GM12878 (cell line): Measurements from ENCODE around the gene RHBG. TPM values are rescaled to one million over a fixed set of nuclear protein-coding genes. Genes with fewer than 3 reads are reported as not detected.
A peak's percentile ranks its signal among the peaks of the same experiment; 100 is the strongest.
"Not testable (repeated sequence)": the region's sequence is repeated elsewhere in the genome, so short reads cannot be mapped to it uniquely, and the experiment has no call there.

Experiments used
- ATAC-seq: fragments of 200-7000 bp; cut with Tn5 transposase; 3 replicates; pipeline ENCODE4 v1.9.1; 2020; ENCODE audit warnings: mild to moderate bottlenecking, moderate library complexity
- BruUV-seq: library from RNA; stranded (reverse); fragments of 400-500 nt; replicated peaks from 2 replicates; lab custom pipeline; 2021; lab: Mats Ljungman, UMichigan
- CTCF ChIA-PET: fragments of 300-600 bp; sonication (Branson Sonifier 250); formaldehyde crosslinking; extraction: SDS; loops from one replicate; lab custom pipeline; 2021; ENCODE audit warnings: inconsistent platforms; lab: Yijun Ruan, JAX
- POLR2A ChIA-PET: fragments of 350-600 bp; formaldehyde crosslinking; extraction: SDS; loops from one replicate; lab custom pipeline; 2021; ENCODE audit warnings: inconsistent platforms; lab: Charles Lee
- RAD21 ChIA-PET: fragments of 300-600 bp; sonication (Branson Sonifier 250); formaldehyde crosslinking; loops from one replicate; lab custom pipeline; 2023; ENCODE audit warnings: antibody characterized with exemption; ENCODE audit not compliant: unreplicated experiment; lab: Charles Lee
- SMC1A ChIA-PET: fragments of 300-600 bp; sonication (Branson Sonifier 250); formaldehyde crosslinking; loops from one replicate; lab custom pipeline; 2023; ENCODE audit not compliant: unreplicated experiment, uncharacterized antibody; lab: Charles Lee
- DNase-seq: peaks from one replicate; pipeline ENCODE4 v3.0.0-alpha.2; 2011; ENCODE audit warnings: low read depth, low spot score
- FAIRE-seq: peaks from 3 replicates; lab custom pipeline; 2011; peaks lifted over from hg19 to GRCh38; lab: Jason Lieb, UNC
- H2AFZ ChIP-seq: 2 replicates; pipeline ENCODE4 v1.6.0; 2011; ENCODE audit warnings: low read depth, low read length, control low read depth; ENCODE audit not compliant: control insufficient read depth
- H3K27ac ChIP-seq: 2 replicates; pipeline ENCODE4 v1.5.1; 2011; ENCODE audit warnings: control low read depth; ENCODE audit not compliant: control insufficient read depth, insufficient read depth
- H3K27me3 ChIP-seq, 2 experiments: replicated peaks in 1 of 2; 2 replicates each; pipeline versions ENCODE4 v1.6.0 to v1.6.1; 2011; ENCODE audit warnings: low read length in 1 of 2; ENCODE audit not compliant: control insufficient read depth in 2 of 2, insufficient read depth in 2 of 2
- H3K36me3 ChIP-seq, 2 experiments: 2 replicates each; pipeline ENCODE4 v1.5.1; 2011; ENCODE audit warnings: low read length in 1 of 2; ENCODE audit not compliant: control insufficient read depth in 2 of 2, insufficient read depth in 2 of 2
- H3K4me1 ChIP-seq: 2 replicates; pipeline ENCODE4 v1.6.1; 2011; ENCODE audit warnings: mild to moderate bottlenecking, low read length, moderate library complexity, mixed read lengths; ENCODE audit not compliant: control insufficient read depth, insufficient read depth
- H3K4me2 ChIP-seq: 2 replicates; pipeline ENCODE4 v1.6.0; 2011; ENCODE audit warnings: control low read depth; ENCODE audit not compliant: control insufficient read depth, insufficient read depth
- H3K4me3 ChIP-seq: fragments of 200-600 bp; sonication (generic); 2 replicates; pipeline ENCODE4 v1.5.1; 2016
- H3K79me2 ChIP-seq: 2 replicates; pipeline ENCODE4 v1.6.0; 2011; ENCODE audit warnings: low read length; ENCODE audit not compliant: control insufficient read depth, insufficient read depth
- H3K9ac ChIP-seq: 2 replicates; pipeline ENCODE4 v1.8.0; 2011; ENCODE audit warnings: low read length, control low read depth, mixed read lengths; ENCODE audit not compliant: control insufficient read depth, insufficient read depth
- H3K9me3 ChIP-seq: replicated peaks from 3 replicates; pipeline ENCODE4 v1.5.1; 2011; ENCODE audit warnings: mild to moderate bottlenecking, low read length; ENCODE audit not compliant: control insufficient read depth, insufficient read depth
- H4K20me1 ChIP-seq: 2 replicates; pipeline ENCODE4 v1.6.0; 2011; ENCODE audit not compliant: control insufficient read depth, insufficient read depth
- CTCF ChIP-seq, 3 experiments: IDR thresholded peaks in 2 of 3; conservative IDR thresholded peaks in 1 of 3; 2 replicates each; pipeline ENCODE4 v1.5.1; 2011; ENCODE audit warnings: low read depth in 3 of 3, low read length in 3 of 3, mild to moderate bottlenecking in 3 of 3, control low read depth in 2 of 3, moderate library complexity in 2 of 3, inconsistent platforms in 1 of 3, mixed read lengths in 1 of 3; ENCODE audit not compliant: control insufficient read depth in 2 of 3, insufficient read depth in 1 of 3; ENCODE audit errors: extremely low read depth in 1 of 3
- PML ChIP-seq: IDR thresholded peaks from 2 replicates; pipeline ENCODE4 v1.6.1; 2012; ENCODE audit warnings: low read length, inconsistent platforms
- WGBS: methylation state at CpG from one replicate; pipeline ENCODE4 v1.1.6; 2016; ENCODE audit warnings: low lambda C conversion rate; ENCODE audit not compliant: insufficient replicate concordance, insufficient coverage; ENCODE audit errors: missing lambda C conversion rate; 5-methylcytosine and 5-hydroxymethylcytosine counted together
- in situ Hi-C: fragments of 300-500 bp; cut with MboI; formaldehyde crosslinking; loops from 9 replicates; pipeline ENCODE4 v1.14.3; 2018; ENCODE audit warnings: mixed read lengths
- intact Hi-C: fragments of 100-400 bp; cut with micrococcal nuclease; formaldehyde crosslinking; loops from one replicate; pipeline ENCODE4 v1.14.2; 2022; ENCODE audit not compliant: unreplicated experiment
- polyA plus RNA-seq, 11 experiments: library from polyadenylated mRNA; depleted of rRNA in 4 of 11; unstranded in 6 of 11; stranded (reverse) in 5 of 11; fragments of >200 nt; fragmentation: Nextera tagmentation in 4 of 11; fragmentation: Illumina TruSeq in 1 of 11; extraction: Ambion mirVana in 4 of 11; extraction: Trizol in 1 of 11; gene quantifications; 1 replicate in 1 of 11; 2 replicates in 10 of 11; pipeline versions ENCODE4 v1.2.1 to v1.2.3, GENCODE V29; 2011 to 2016; ENCODE audit warnings: inconsistent platforms in 2 of 11, missing spikeins in 2 of 11, low read depth in 1 of 11
- total RNA-seq, 4 experiments: library from RNA; depleted of rRNA in 3 of 4; stranded (reverse); fragments of >200 nt in 3 of 4; fragmentation: Illumina TruSeq in 1 of 4; extraction: Trizol in 1 of 4; gene quantifications; 2 replicates each; pipeline versions ENCODE4 v1.2.1 to v1.2.3, GENCODE V29; 2013 to 2021

Gene RHBG
- total and polyA plus RNA-seq, 10 of the 15 experiments (the other 5 are each of a cell fraction or from before 2014, with no cell fraction given): not detected

- H2AFZ ChIP-seq, DNase-seq, BruUV-seq, RAD21 ChIA-PET, H3K9me3 ChIP-seq, H4K20me1 ChIP-seq, FAIRE-seq, POLR2A ChIA-PET, H3K27me3 ChIP-seq, in situ Hi-C loops, ATAC-seq, H3K9ac ChIP-seq, H3K4me3 ChIP-seq, H3K4me2 ChIP-seq, H3K79me2 ChIP-seq, intact Hi-C loops, H3K27ac ChIP-seq, H3K4me1 ChIP-seq: not testable (repeated sequence)
- CTCF ChIA-PET: interaction anchor here (1.2 kb wide), 1 partner anchor 178 kb away, joined by 4 read pairs; no protein-coding TSS in a partner anchor
- peaks cover 15 to 43% of the 10 kb centered on the region in 2 experiments for H3K36me3 ChIP-seq
- SMC1A ChIA-PET: interaction anchor here (7.2 kb wide), 1 partner anchor 42 kb away, joined by 39 read pairs; the partner anchor contains the start of gene SMG5
- 97% methylated on average over 5 of the region's 9 CpGs for WGBS
Measured at GRCh38 chr1:156323179-156323578, 45.8 kb upstream of the RHBG start.

GRCh38 chr1:156336242-156336641 is 32.8 kb upstream of the RHBG start:
- SMC1A ChIA-PET: interaction anchor here (1.2 to 1.4 kb wide), 2 partner anchors 17 to 54 kb away, joined by 3 to 5 read pairs; no protein-coding TSS in a partner anchor

More at GRCh38 chr1:156336242-156336641, 32.8 kb upstream of the RHBG start:
- no peak overlapping the region for H3K27ac ChIP-seq
- H3K36me3 ChIP-seq: peaks cover 3 to 29% of the 10 kb centered on the region in 2 experiments; a peak in 3 of 4 replicates
- peak overlapping the region; percentile 21; the same call in 1 of the 2 replicates for H3K9ac ChIP-seq
- peaks cover 38% of the 10 kb centered on the region for H3K79me2 ChIP-seq
- H3K9me3 ChIP-seq: no peaks in the 10 kb centered on the region
- no TSS peak for BruUV-seq
- 0 out of 3 replicates have a peak, but pooled peaks have one; percentile 11 for ATAC-seq
- no peak for FAIRE-seq
- H2AFZ ChIP-seq: no peak overlapping the region
- peak overlapping the region; percentile 94 for H3K4me2 ChIP-seq
- H3K4me3 ChIP-seq: peak overlapping the region; percentile 96
- RAD21 ChIA-PET: interaction anchor here (0.7 kb wide), 1 partner anchor 235 kb away, joined by 3 read pairs; no protein-coding TSS in a partner anchor
- DNase-seq: no peak
- H3K27me3 ChIP-seq: no peaks in the 10 kb centered on the region
- WGBS: 36% methylated on average over 4 of the region's 4 CpGs
- intact Hi-C loops (no loop called here), in situ Hi-C loops (no loop called here)
- H3K4me1 ChIP-seq: no peaks in the 10 kb centered on the region
- no peaks in the 10 kb centered on the region for H4K20me1 ChIP-seq
- POLR2A ChIA-PET: no interaction called here
- TF ChIP-seq PML (no peak), CTCF (IDR thresholded peaks at IDR 0.05 in 2 of 3, conservative IDR thresholded peaks at IDR 0.05 in 1 of 3; ENCODE audit: control insufficient read depth in 2 of 3, extremely low read depth in 1 of 3, insufficient read depth in 1 of 3, low read depth in 3 of 3, low read length in 3 of 3) (peak; percentile 27 to 57 (median 45); a peak in 5 of 6 replicates)
- CTCF ChIA-PET: interaction anchor here (0.7 to 2.2 kb wide), 12 partner anchors 8 to 224 kb away, joined by 3 to 10 read pairs (median 4); no protein-coding TSS in a partner anchor
